ENCODE data around the gene FANCC.
"Not testable (repeated sequence)": the region's sequence is repeated elsewhere in the genome, so short reads cannot be mapped to it uniquely, and the experiment has no call there.

Gene FANCC

GRCh38 chr9:95344735-95345325, 27.3 kb upstream of the FANCC start:
- Histone ChIP-seq H3K27me3 (ENCODE audit: control insufficient read depth, insufficient read depth, low read length) (peaks cover 23% of the 10 kb centered on the region), H3K9ac (ENCODE audit: low read depth, low read length) (no peak overlapping the region), H3K4me1 (ENCODE audit: control insufficient read depth, insufficient read depth, low read length) (no peaks in the 10 kb centered on the region), H3K9me3 (ENCODE audit: control insufficient read depth, insufficient read depth, low read length) (no peaks in the 10 kb centered on the region), H3K4me3 (ENCODE audit: low read depth, low read length) (no peak overlapping the region), H3K36me3 (ENCODE audit: control insufficient read depth, insufficient read depth, low read length) (no peaks in the 10 kb centered on the region)

- Histone ChIP-seq H3K9ac (ENCODE audit: low read depth, low read length) (no peak overlapping the region), H3K27me3 (ENCODE audit: control insufficient read depth, insufficient read depth, low read length) (peaks cover 12% of the 10 kb centered on the region), H3K36me3 (ENCODE audit: control insufficient read depth, insufficient read depth, low read length) (no peaks in the 10 kb centered on the region), H3K9me3 (ENCODE audit: control insufficient read depth, insufficient read depth, low read length) (no peaks in the 10 kb centered on the region), H3K4me3 (ENCODE audit: low read depth, low read length) (no peak overlapping the region), H3K4me1 (ENCODE audit: control insufficient read depth, insufficient read depth, low read length) (no peaks in the 10 kb centered on the region)
Observed at GRCh38 chr9:95343725-95344287, 26.3 kb upstream of the FANCC start.

- H3K9ac ChIP-seq (ENCODE audit: low read depth, low read length), result no peak overlapping the region
- no peaks in the 10 kb centered on the region for H3K27me3 ChIP-seq (ENCODE audit: control insufficient read depth, insufficient read depth, low read length)
- no peaks in the 10 kb centered on the region for H3K9me3 ChIP-seq (ENCODE audit: control insufficient read depth, insufficient read depth, low read length)
- no peaks in the 10 kb centered on the region for H3K4me1 ChIP-seq (ENCODE audit: control insufficient read depth, insufficient read depth, low read length)
- H3K4me3 ChIP-seq (ENCODE audit: low read depth, low read length), result no peak overlapping the region
- H3K36me3 ChIP-seq (ENCODE audit: control insufficient read depth, insufficient read depth, low read length), result no peaks in the 10 kb centered on the region
Observed at GRCh38 chr9:95342571-95342970, 25.1 kb upstream of the FANCC start.

GRCh38 chr9:95341293-95341962, 23.9 kb upstream of the FANCC start:
- Histone ChIP-seq H3K36me3 (ENCODE audit: control insufficient read depth, insufficient read depth, low read length) (no peaks in the 10 kb centered on the region), H3K27me3 (ENCODE audit: control insufficient read depth, insufficient read depth, low read length) (no peaks in the 10 kb centered on the region), H3K9ac (ENCODE audit: low read depth, low read length) (no peak overlapping the region), H3K4me1 (ENCODE audit: control insufficient read depth, insufficient read depth, low read length) (no peaks in the 10 kb centered on the region), H3K4me3 (ENCODE audit: low read depth, low read length) (no peak overlapping the region), H3K9me3 (ENCODE audit: control insufficient read depth, insufficient read depth, low read length) (no peaks in the 10 kb centered on the region)

GRCh38 chr9:95338243-95338642, 20.7 kb upstream of the FANCC start:
- H3K27me3 ChIP-seq (ENCODE audit: control insufficient read depth, insufficient read depth, low read length), result no peaks in the 10 kb centered on the region
- no peaks in the 10 kb centered on the region for H3K9me3 ChIP-seq (ENCODE audit: control insufficient read depth, insufficient read depth, low read length)
- H3K9ac ChIP-seq (ENCODE audit: low read depth, low read length), result no peak overlapping the region

GRCh38 chr9:95336281-95336680, 18.8 kb upstream of the FANCC start:
- Histone ChIP-seq H3K4me1 (ENCODE audit: control insufficient read depth, insufficient read depth, low read length) (no peaks in the 10 kb centered on the region), H3K27me3 (ENCODE audit: control insufficient read depth, insufficient read depth, low read length) (no peaks in the 10 kb centered on the region), H3K36me3 (ENCODE audit: control insufficient read depth, insufficient read depth, low read length) (no peaks in the 10 kb centered on the region), H3K9me3 (ENCODE audit: control insufficient read depth, insufficient read depth, low read length) (no peaks in the 10 kb centered on the region), H3K9ac (ENCODE audit: low read depth, low read length) (no peak overlapping the region), H3K4me3 (ENCODE audit: low read depth, low read length) (no peak overlapping the region)

More at GRCh38 chr9:95338243-95338642, 20.7 kb upstream of the FANCC start:
- Histone ChIP-seq H3K4me1 (ENCODE audit: control insufficient read depth, insufficient read depth, low read length) (no peaks in the 10 kb centered on the region), H3K4me3 (ENCODE audit: low read depth, low read length) (no peak overlapping the region), H3K36me3 (ENCODE audit: control insufficient read depth, insufficient read depth, low read length) (no peaks in the 10 kb centered on the region)

- Histone ChIP-seq H3K4me3 (ENCODE audit: low read depth, low read length) (no peak overlapping the region), H3K4me1 (ENCODE audit: control insufficient read depth, insufficient read depth, low read length) (no peaks in the 10 kb centered on the region), H3K27me3 (ENCODE audit: control insufficient read depth, insufficient read depth, low read length) (no peaks in the 10 kb centered on the region), H3K9me3 (ENCODE audit: control insufficient read depth, insufficient read depth, low read length) (no peaks in the 10 kb centered on the region), H3K36me3 (ENCODE audit: control insufficient read depth, insufficient read depth, low read length) (no peaks in the 10 kb centered on the region), H3K9ac (ENCODE audit: low read depth, low read length) (no peak overlapping the region)
Observed at GRCh38 chr9:95333426-95333825, 15.9 kb upstream of the FANCC start.

GRCh38 chr9:95332860-95333259, 15.4 kb upstream of the FANCC start:
- Histone ChIP-seq H3K9me3 (ENCODE audit: control insufficient read depth, insufficient read depth, low read length) (no peaks in the 10 kb centered on the region), H3K27me3 (ENCODE audit: control insufficient read depth, insufficient read depth, low read length) (no peaks in the 10 kb centered on the region), H3K36me3 (ENCODE audit: control insufficient read depth, insufficient read depth, low read length) (no peaks in the 10 kb centered on the region)

GRCh38 chr9:95330720-95331404, 13.4 kb upstream of the FANCC start:
- no peaks in the 10 kb centered on the region for H3K27me3 ChIP-seq (ENCODE audit: control insufficient read depth, insufficient read depth, low read length)
- H3K4me3 ChIP-seq (ENCODE audit: low read depth, low read length), result no peak overlapping the region
- H3K9me3 ChIP-seq (ENCODE audit: control insufficient read depth, insufficient read depth, low read length), result peaks cover 5% of the 10 kb centered on the region
- no peaks in the 10 kb centered on the region for H3K36me3 ChIP-seq (ENCODE audit: control insufficient read depth, insufficient read depth, low read length)
- H3K4me1 ChIP-seq (ENCODE audit: control insufficient read depth, insufficient read depth, low read length), result no peaks in the 10 kb centered on the region
- H3K9ac ChIP-seq (ENCODE audit: low read depth, low read length), result no peak overlapping the region

More at GRCh38 chr9:95332860-95333259, 15.4 kb upstream of the FANCC start:
- H3K4me1 ChIP-seq (ENCODE audit: control insufficient read depth, insufficient read depth, low read length), result no peaks in the 10 kb centered on the region
- H3K9ac ChIP-seq (ENCODE audit: low read depth, low read length), result no peak overlapping the region
- no peak overlapping the region for H3K4me3 ChIP-seq (ENCODE audit: low read depth, low read length)

GRCh38 chr9:95329061-95329460, 11.6 kb upstream of the FANCC start:
- not testable (repeated sequence) for H3K36me3 ChIP-seq (ENCODE audit: control insufficient read depth, insufficient read depth, low read length); H3K4me3 ChIP-seq (ENCODE audit: low read depth, low read length); H3K27me3 ChIP-seq (ENCODE audit: control insufficient read depth, insufficient read depth, low read length); H3K9ac ChIP-seq (ENCODE audit: low read depth, low read length); H3K9me3 ChIP-seq (ENCODE audit: control insufficient read depth, insufficient read depth, low read length); H3K4me1 ChIP-seq (ENCODE audit: control insufficient read depth, insufficient read depth, low read length)

- Histone ChIP-seq H3K27me3 (ENCODE audit: control insufficient read depth, insufficient read depth, low read length) (no peaks in the 10 kb centered on the region), H3K4me3 (ENCODE audit: low read depth, low read length) (no peak overlapping the region), H3K9me3 (ENCODE audit: control insufficient read depth, insufficient read depth, low read length) (peaks cover 5% of the 10 kb centered on the region), H3K9ac (ENCODE audit: low read depth, low read length) (no peak overlapping the region), H3K4me1 (ENCODE audit: control insufficient read depth, insufficient read depth, low read length) (no peaks in the 10 kb centered on the region), H3K36me3 (ENCODE audit: control insufficient read depth, insufficient read depth, low read length) (no peaks in the 10 kb centered on the region)
Observed at GRCh38 chr9:95327239-95327865, 9.8 kb upstream of the FANCC start.
